ENCODE data around the gene CFAP299.

- TF ChIP-seq CTCF (conservative IDR thresholded peaks at IDR 0.05; ENCODE audit: low read depth, low read length) (no peak), EZH2 (IDR thresholded peaks at IDR 0.05; ENCODE audit: borderline replicate concordance, low read depth, low read length, poor library complexity, severe bottlenecking) (no peak)
These were observed 89.9 kb downstream of the CFAP299 start for GRCh38 chr4:80425124-80426100.
